Measurements from ENCODE around the gene ZNF362. TPM values are rescaled to one million over a fixed set of nuclear protein-coding genes. Genes with fewer than 3 reads are reported as not detected.

The ZNF362 gene
- total RNA-seq, 4 donors from 2014 or later = 8.2 to 16.6 (median 11.1) TPM

DNA sequence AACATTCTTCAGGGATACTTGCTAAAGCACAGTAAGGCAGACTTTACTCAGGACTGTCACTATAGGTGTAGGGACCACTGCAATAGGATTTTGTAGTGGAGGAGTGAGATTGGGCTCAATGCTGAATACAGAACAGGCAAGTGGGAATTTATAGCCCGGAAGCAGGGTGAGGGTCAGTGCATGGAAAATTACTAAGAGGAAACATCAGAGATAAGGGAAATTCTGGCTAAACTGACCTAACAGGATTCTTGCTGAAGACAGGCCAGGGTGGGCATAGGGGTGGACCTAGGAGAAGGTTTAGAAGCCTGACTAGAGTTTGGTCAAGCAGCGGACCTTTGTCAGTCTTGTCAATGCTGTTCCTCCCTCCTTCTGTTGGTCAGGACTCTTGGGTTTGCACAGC is 20.8 kb upstream of the ZNF362 start:
- TF ChIP-seq CTCF (IDR thresholded peaks at IDR 0.05; ENCODE audit: low read depth) = no peak

DNA sequence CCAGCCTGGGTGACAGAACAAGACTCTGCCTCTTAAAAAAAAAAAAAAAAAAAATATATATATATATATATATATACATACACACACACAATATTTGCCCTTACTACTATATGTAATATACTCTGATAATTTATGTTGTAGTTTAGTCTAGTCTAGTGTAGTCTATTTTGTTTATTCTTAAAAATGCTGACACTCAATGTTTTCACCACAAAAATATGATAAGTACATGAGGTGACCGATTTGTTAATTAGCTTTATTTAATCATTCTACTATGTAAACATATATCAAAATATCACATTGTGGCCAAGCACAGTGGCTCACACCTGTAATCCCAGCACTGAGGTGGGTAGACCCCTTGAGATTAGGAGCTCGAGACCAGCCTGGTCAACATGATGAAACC is 19.8 kb upstream of the ZNF362 start:
- no peak for TF ChIP-seq CTCF (IDR thresholded peaks at IDR 0.05; ENCODE audit: low read depth)

DNA sequence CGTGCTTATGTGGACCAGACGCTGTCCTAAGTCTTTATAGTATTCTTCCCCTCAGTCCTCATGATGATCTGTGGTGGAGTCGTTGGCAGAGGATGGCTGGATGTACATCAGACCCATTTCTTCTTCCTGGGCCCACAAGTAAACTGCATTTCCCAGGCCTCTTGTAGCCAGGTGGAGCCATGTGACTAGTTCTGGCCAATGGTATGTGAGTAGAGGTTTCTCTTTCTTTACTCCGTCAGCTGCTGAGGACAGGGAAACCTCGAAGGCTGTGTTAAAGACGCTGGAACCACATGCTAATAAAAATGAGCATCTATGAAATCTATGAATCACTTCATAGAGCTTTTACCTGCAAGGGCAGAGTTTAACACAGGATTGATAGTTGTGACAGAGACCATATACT is 18.7 kb upstream of the ZNF362 start:
- no peak for TF ChIP-seq CTCF (IDR thresholded peaks at IDR 0.05; ENCODE audit: low read depth)

GRCh38 chr1:33241866-33242265 is 14.4 kb upstream of the ZNF362 start:
- no peak for TF ChIP-seq CTCF (IDR thresholded peaks at IDR 0.05; ENCODE audit: low read depth)

DNA sequence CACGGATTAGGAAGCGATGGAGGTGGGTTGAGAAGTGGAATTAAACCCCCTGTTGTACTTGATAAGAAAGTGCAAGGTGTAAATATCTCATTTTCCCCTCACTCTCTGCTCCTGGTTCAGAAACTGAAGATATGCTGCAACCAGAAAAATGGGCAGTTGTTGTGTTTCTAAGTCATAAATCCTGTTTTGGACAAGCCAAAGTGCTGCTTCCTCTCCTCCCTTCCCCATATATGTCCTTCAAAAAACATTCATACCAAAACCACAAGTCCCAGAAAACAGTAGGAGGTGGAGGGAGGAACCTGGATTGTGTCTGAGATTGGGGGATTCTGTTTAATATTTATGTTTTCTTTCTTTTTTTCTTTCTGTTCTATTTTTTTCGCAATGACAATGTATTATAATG is 13.6 kb upstream of the ZNF362 start:
- no peak for TF ChIP-seq CTCF (IDR thresholded peaks at IDR 0.05; ENCODE audit: low read depth)

DNA sequence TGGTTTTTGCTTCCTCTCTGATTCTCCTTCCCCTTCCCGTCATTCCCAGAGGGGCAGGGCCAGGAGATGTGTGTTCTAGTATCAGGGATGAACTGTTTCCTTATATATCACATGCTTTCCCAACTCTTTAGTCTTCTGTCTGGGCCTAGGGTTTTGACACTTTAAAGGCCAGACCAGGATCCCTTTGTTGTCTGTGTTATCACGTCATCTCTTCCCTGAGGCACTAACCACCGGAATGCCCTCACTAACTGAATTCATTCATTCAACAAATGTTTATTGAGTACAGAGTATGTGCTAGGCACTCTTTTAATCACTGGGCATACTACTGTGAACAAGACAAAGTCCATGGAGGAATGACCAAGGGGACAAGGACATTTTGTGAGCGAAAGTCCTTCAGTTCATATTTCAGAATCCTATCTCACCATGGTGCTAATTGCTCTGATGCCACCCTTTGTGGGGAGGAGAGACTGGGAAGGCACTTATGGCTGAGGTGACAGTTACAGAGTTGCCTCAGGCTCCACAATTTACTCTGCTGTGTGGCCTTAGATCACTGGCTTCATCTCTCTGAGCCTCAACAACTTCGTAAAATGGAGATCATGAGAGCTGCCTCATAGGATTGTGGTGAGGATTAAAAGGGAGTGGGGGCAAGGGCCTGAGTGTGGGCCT is 12.0 kb upstream of the ZNF362 start:
- no peak for TF ChIP-seq CTCF (IDR thresholded peaks at IDR 0.05; ENCODE audit: low read depth)

- no peak for TF ChIP-seq CTCF (IDR thresholded peaks at IDR 0.05; ENCODE audit: low read depth)
Measured at GRCh38 chr1:33244809-33245186, 11.5 kb upstream of the ZNF362 start.

All from subcutaneous adipose tissue (tissue), 4 donors.